HepG2 (cell line): Measurements from ENCODE around the gene ETFA. TPM values are rescaled to one million over a fixed set of nuclear protein-coding genes. Genes with fewer than 3 reads are reported as not detected.
"Not testable (repeated sequence)": the region's sequence is repeated elsewhere in the genome, so short reads cannot be mapped to it uniquely, and the experiment has no call there.

Experiments used
- ATAC-seq: fragments of 200-7000 bp; cut with Tn5 transposase; 3 replicates; pipeline ENCODE4 v1.9.1; 2020; ENCODE audit warnings: mild to moderate bottlenecking, moderate library complexity
- BruUV-seq: library from RNA; stranded (reverse); fragments of 400-500 nt; replicated peaks from 2 replicates; lab custom pipeline; 2021; lab: Mats Ljungman, UMichigan
- CTCF ChIA-PET: fragments of 300-600 bp; formaldehyde crosslinking; extraction: SDS; loops from one replicate; lab custom pipeline; 2021; ENCODE audit warnings: low total read pairs, inconsistent platforms, low intra/inter-chr PET ratio; lab: Yijun Ruan, JAX
- POLR2A ChIA-PET: fragments of 350-600 bp; sonication (Branson Sonifier 250); formaldehyde crosslinking; loops from one replicate; lab custom pipeline; 2020; ENCODE audit warnings: antibody characterized with exemption, inconsistent platforms; lab: Yijun Ruan, JAX
- DNase-seq: peaks from one replicate; pipeline ENCODE4 v3.0.0-alpha.2; 2015; ENCODE audit warnings: low spot score
- FAIRE-seq: peaks from 3 replicates; lab custom pipeline; 2011; peaks lifted over from hg19 to GRCh38; lab: Jason Lieb, UNC
- H2AFZ ChIP-seq: one replicate; pipeline ENCODE4 v1.6.1; 2011; ENCODE audit warnings: low read length, inconsistent platforms
- H3K27ac ChIP-seq: fragments of 300-600 bp; 3 replicates; pipeline ENCODE4 v1.8.0; 2011; ENCODE audit warnings: mixed run types, mild to moderate bottlenecking, mixed read lengths, low read length, inconsistent platforms; ENCODE audit not compliant: insufficient read depth; ENCODE audit errors: extremely low read length
- H3K27me3 ChIP-seq, 2 experiments: fragments of 200-600 bp in 1 of 2; 2 replicates in 1 of 2; 3 replicates in 1 of 2; pipeline versions ENCODE4 v1.6.0 to v1.8.0; 2011; ENCODE audit warnings: low read length in 2 of 2, mild to moderate bottlenecking in 2 of 2, moderate library complexity in 2 of 2, inconsistent platforms in 1 of 2; ENCODE audit not compliant: insufficient read depth in 2 of 2, control insufficient read depth in 1 of 2
- H3K36me3 ChIP-seq, 2 experiments: fragments of 200-600 bp in 1 of 2; replicated peaks in 1 of 2; 2 replicates in 1 of 2; 3 replicates in 1 of 2; pipeline versions ENCODE4 v1.5.1 to v1.8.0; 2011; ENCODE audit warnings: low read length in 2 of 2, inconsistent platforms in 1 of 2; ENCODE audit not compliant: insufficient read depth in 2 of 2, control insufficient read depth in 1 of 2
- H3K4me1 ChIP-seq: 2 replicates; pipeline ENCODE4 v1.5.1; 2012; ENCODE audit warnings: low read length, inconsistent platforms; ENCODE audit not compliant: insufficient read depth
- H3K4me2 ChIP-seq: 2 replicates; pipeline ENCODE4 v1.6.0; 2011; ENCODE audit warnings: low read depth, low read length, inconsistent platforms
- H3K4me3 ChIP-seq, 3 experiments: fragments of 200-600 bp in 1 of 3; sonication (generic), shearing (Covaris generic) in 1 of 3; replicated peaks in 1 of 3; 2 replicates each; pipeline ENCODE4 v1.5.1; 2011 to 2016; ENCODE audit warnings: low read length in 3 of 3, inconsistent platforms in 2 of 3, low read depth in 2 of 3, mild to moderate bottlenecking in 2 of 3, control low read depth in 1 of 3, mixed read lengths in 1 of 3; ENCODE audit not compliant: insufficient read depth in 1 of 3
- H3K79me2 ChIP-seq: one replicate; pipeline ENCODE4 v1.6.1; 2011; ENCODE audit warnings: low read length, inconsistent platforms; ENCODE audit not compliant: insufficient read depth
- H3K9ac ChIP-seq: 2 replicates; pipeline ENCODE4 v1.6.0; 2011; ENCODE audit warnings: mild to moderate bottlenecking, low read depth, low read length, inconsistent platforms; ENCODE audit not compliant: insufficient read depth
- H3K9me3 ChIP-seq: 2 replicates; pipeline ENCODE4 v1.5.1; 2012; ENCODE audit warnings: mild to moderate bottlenecking, low read length
- H4K20me1 ChIP-seq: 2 replicates; pipeline ENCODE4 v1.6.0; 2011; ENCODE audit warnings: inconsistent platforms, mild to moderate bottlenecking, low read length, moderate library complexity; ENCODE audit not compliant: insufficient read depth
- FOXM1 ChIP-seq: sonication (generic); formaldehyde crosslinking; IDR thresholded peaks from 2 replicates; pipeline ENCODE4 v1.5.0; 2020; ENCODE audit warnings: missing genetic modification reagents
- KDM6A ChIP-seq: IDR thresholded peaks from 2 replicates; pipeline ENCODE4 v1.6.1; 2016; ENCODE audit warnings: low read depth
- NR2F1 ChIP-seq, 2 experiments: fragments of 450-650 bp in 1 of 2; formaldehyde crosslinking in 1 of 2; IDR thresholded peaks; 2 replicates each; pipeline versions ENCODE4 v1.5.0 to v1.6.1; 2016 to 2020; ENCODE audit warnings: mild to moderate bottlenecking in 1 of 2, missing compliant biosample characterization in 1 of 2, missing genetic modification reagents in 1 of 2, moderate library complexity in 1 of 2
- SAFB2 ChIP-seq: sonication (generic); formaldehyde crosslinking; IDR thresholded peaks from 2 replicates; pipeline ENCODE4 v1.5.1; 2020; ENCODE audit warnings: missing genetic modification reagents, low read depth, mild to moderate bottlenecking, borderline replicate concordance
- SAP130 ChIP-seq: IDR thresholded peaks from 2 replicates; pipeline ENCODE4 v1.6.1; 2016; ENCODE audit warnings: low read depth
- SMARCC2 ChIP-seq: fragments of 450-650 bp; IDR thresholded peaks from 2 replicates; pipeline ENCODE4 v1.6.1; 2017; ENCODE audit warnings: antibody characterized with exemption, mild to moderate bottlenecking
- ZNF10 ChIP-seq: sonication (generic); formaldehyde crosslinking; IDR thresholded peaks from 2 replicates; pipeline ENCODE4 v1.4.0; 2020; ENCODE audit warnings: mild to moderate bottlenecking, low read depth, missing genetic modification reagents, borderline replicate concordance
- ZNF121 ChIP-seq: sonication (generic); formaldehyde crosslinking; IDR thresholded peaks from 2 replicates; pipeline ENCODE4 v1.5.0; 2020; ENCODE audit warnings: mild to moderate bottlenecking, missing genetic modification reagents
- ZNF773 ChIP-seq: sonication (generic); formaldehyde crosslinking; IDR thresholded peaks from 2 replicates; pipeline ENCODE4 v1.4.0; 2020; ENCODE audit warnings: missing genetic modification reagents, borderline replicate concordance
- WGBS: methylation state at CpG from one replicate; pipeline ENCODE4 v1.1.6; 2017; ENCODE audit warnings: low lambda C conversion rate; 5-methylcytosine and 5-hydroxymethylcytosine counted together
- in situ Hi-C: cut with HindIII; loops from 2 replicates; pipeline ENCODE4 v1.10.0; 2017; ENCODE audit warnings: low pct_unique_long_range_greater_than_20kb; ENCODE audit not compliant: extremely low pct_ligation_motif_present
- intact Hi-C: fragments of 100-400 bp; cut with micrococcal nuclease; formaldehyde crosslinking; loops from one replicate; pipeline ENCODE4 v1.10.0; 2022; ENCODE audit not compliant: unreplicated experiment
- polyA plus RNA-seq, 8 experiments: library from polyadenylated mRNA; depleted of rRNA in 3 of 8; stranded (reverse) in 7 of 8; unstranded in 1 of 8; fragments of >200 nt; fragmentation: Illumina TruSeq in 4 of 8; extraction: Trizol in 4 of 8; gene quantifications; 2 replicates each; pipeline versions ENCODE4 v1.2.1 to v1.2.3, GENCODE V29; 2011 to 2016; ENCODE audit warnings: low read depth in 4 of 8, missing spikeins in 1 of 8, mixed read lengths in 1 of 8; ENCODE audit not compliant: insufficient read depth in 1 of 8
- total RNA-seq, 5 experiments: library from RNA; depleted of rRNA; stranded (reverse); fragments of >200 nt; fragmentation: Illumina TruSeq; extraction: Trizol; gene quantifications; 2 replicates each; pipeline ENCODE4 v1.2.3, GENCODE V29; 2016; ENCODE audit warnings: low read depth in 1 of 5
- TF ChIP-seq, protein P1 (sequence below): sonication (generic); formaldehyde crosslinking; IDR thresholded peaks from 2 replicates; pipeline ENCODE4 v1.9.0; 2021; ENCODE audit warnings: missing genetic modification reagents, borderline replicate concordance

ETFA gene
- total and polyA plus RNA-seq, 2 of the 13 experiments (the other 11 are each of a cell fraction or from before 2014, with no cell fraction given) = 291 to 396 TPM

DNA sequence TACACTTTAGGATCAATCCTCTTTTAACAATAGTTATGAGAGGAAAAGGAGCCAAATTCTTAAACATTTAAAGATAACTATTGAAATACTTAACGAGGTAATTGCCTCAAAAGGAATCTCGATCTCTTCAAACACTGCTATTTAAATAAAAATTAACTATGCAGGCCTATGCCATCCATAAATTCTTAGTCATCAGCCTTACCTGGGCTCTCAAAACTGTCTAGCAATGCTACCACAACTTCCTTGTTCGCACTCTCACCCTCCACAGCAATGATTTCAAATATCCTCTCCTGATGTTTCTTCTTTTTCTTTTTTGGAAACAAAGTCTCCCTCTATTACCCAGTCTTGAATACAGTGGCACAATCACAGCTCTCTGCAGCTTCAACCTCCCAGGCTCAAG is 12.3 kb downstream of the ETFA start:
- H3K27me3 ChIP-seq = no peaks in the 10 kb centered on the region
- no peak for DNase-seq
- H2AFZ ChIP-seq = no peak overlapping the region
- intact Hi-C loops (no loop called here), in situ Hi-C loops (no loop called here)
- TF ChIP-seq FOXM1 (CRISPR knock-in tag) (no peak), ZNF10 (no peak), KDM6A (CRISPR knock-in tag) (no peak), SAFB2 (no peak), SMARCC2 (no peak), SAP130 (no peak), ZNF773 (no peak), NR2F1 (CRISPR knock-in tag; IDR thresholded peaks at IDR 0.05) (no peak)
- TF ChIP-seq, protein P1, sequence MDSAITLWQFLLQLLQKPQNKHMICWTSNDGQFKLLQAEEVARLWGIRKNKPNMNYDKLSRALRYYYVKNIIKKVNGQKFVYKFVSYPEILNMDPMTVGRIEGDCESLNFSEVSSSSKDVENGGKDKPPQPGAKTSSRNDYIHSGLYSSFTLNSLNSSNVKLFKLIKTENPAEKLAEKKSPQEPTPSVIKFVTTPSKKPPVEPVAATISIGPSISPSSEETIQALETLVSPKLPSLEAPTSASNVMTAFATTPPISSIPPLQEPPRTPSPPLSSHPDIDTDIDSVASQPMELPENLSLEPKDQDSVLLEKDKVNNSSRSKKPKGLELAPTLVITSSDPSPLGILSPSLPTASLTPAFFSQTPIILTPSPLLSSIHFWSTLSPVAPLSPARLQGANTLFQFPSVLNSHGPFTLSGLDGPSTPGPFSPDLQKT (CRISPR knock-in tag) = no peak
- no peaks in the 10 kb centered on the region for H3K9me3 ChIP-seq
- H3K4me3 ChIP-seq = no peak overlapping the region
- H3K4me1 ChIP-seq = peaks cover 25% of the 10 kb centered on the region
- peaks cover 78% of the 10 kb centered on the region for H4K20me1 ChIP-seq
- peaks cover 0 to 10% of the 10 kb centered on the region in 2 experiments; a peak in 3 of 5 replicates for H3K36me3 ChIP-seq
- no TSS peak for BruUV-seq
- ChIA-PET CTCF (no interaction called here), POLR2A (no interaction called here)
- FAIRE-seq = no peak
- no peak for ATAC-seq
- H3K27ac ChIP-seq = no peak overlapping the region
- H3K9ac ChIP-seq = no peak overlapping the region
- WGBS = 91% methylated on average over 3 of the region's 3 CpGs
- H3K4me2 ChIP-seq = no peak overlapping the region
- peaks cover 97% of the 10 kb centered on the region for H3K79me2 ChIP-seq

DNA sequence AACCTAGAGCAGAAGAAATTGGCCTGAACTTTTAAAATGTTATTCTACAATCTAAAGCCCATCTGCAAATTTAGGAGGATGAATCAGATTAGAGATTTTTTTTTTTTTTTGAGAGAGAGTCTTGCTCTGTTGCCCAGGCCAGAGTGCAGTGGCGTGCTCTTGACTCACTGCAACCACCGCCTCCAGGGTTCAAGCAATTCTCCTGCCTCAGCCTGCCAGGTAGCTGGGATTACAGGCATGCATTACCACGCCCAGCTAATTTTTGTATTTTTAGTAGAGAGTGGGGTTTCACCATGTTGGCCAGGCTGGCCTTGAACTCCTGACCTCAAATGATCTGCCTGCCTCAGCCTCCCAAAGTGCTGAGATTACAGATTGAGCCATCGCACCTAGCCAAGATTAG is 13.3 kb downstream of the ETFA start:
- FAIRE-seq, H3K9me3 ChIP-seq, ATAC-seq, H3K4me2 ChIP-seq, in situ Hi-C loops, intact Hi-C loops, H3K27ac ChIP-seq, H3K27me3 ChIP-seq, H3K36me3 ChIP-seq, H3K4me3 ChIP-seq, H3K9ac ChIP-seq, DNase-seq, H2AFZ ChIP-seq, BruUV-seq, CTCF ChIA-PET: not testable (repeated sequence)
- POLR2A ChIA-PET = interaction anchor here (1.3 kb wide), 1 partner anchor 14 kb away, joined by 3 read pairs; no protein-coding TSS in a partner anchor
- 100% methylated on average over 4 of the region's 4 CpGs for WGBS
- Histone ChIP-seq H3K4me1 (peaks cover 25% of the 10 kb centered on the region), H4K20me1 (peaks cover 79% of the 10 kb centered on the region), H3K79me2 (peaks cover 97% of the 10 kb centered on the region)
- peak; percentile 49; the same call in 1 of the 2 replicates for TF ChIP-seq ZNF121 (CRISPR knock-in tag)
